GM19025 (cell line): Measurements from ENCODE around the gene MEPCE.
"Not testable (repeated sequence)": the region's sequence is repeated elsewhere in the genome, so short reads cannot be mapped to it uniquely, and the experiment has no call there.

ENCODE experiments used
- ATAC-seq: cut with Tn5 transposase; IDR thresholded peaks from one replicate; pipeline ENCODE4 v1.9.1; 2021; ENCODE audit warnings: mild to moderate bottlenecking, low read depth, moderate library complexity; ENCODE audit not compliant: unreplicated experiment

MEPCE gene

GRCh38 chr7:100433592-100434296 lies 4.1 kb downstream of the MEPCE start:
- no peak for ATAC-seq

- ATAC-seq: no peak
Measured at GRCh38 chr7:100434297-100435144, 4.9 kb downstream of the MEPCE start.

GRCh38 chr7:100435401-100436304 lies 6.0 kb downstream of the MEPCE start:
- ATAC-seq: peak; percentile 27

- ATAC-seq: no peak
Measured at GRCh38 chr7:100437150-100438100, 7.8 kb downstream of the MEPCE start.

- no peak for ATAC-seq
Measured at GRCh38 chr7:100438172-100438571, 8.5 kb downstream of the MEPCE start.

GRCh38 chr7:100438731-100439130 lies 9.1 kb downstream of the MEPCE start:
- not testable (repeated sequence) for ATAC-seq

GRCh38 chr7:100439244-100439643 lies 9.6 kb downstream of the MEPCE start:
- not testable (repeated sequence) for ATAC-seq

- ATAC-seq: no peak
Measured at GRCh38 chr7:100441641-100442535, 12.3 kb downstream of the MEPCE start.

- no peak for ATAC-seq
Measured at GRCh38 chr7:100443096-100443840, 13.6 kb downstream of the MEPCE start.

GRCh38 chr7:100444311-100445278 lies 15.0 kb downstream of the MEPCE start:
- ATAC-seq: no peak

GRCh38 chr7:100446040-100446439 lies 16.4 kb downstream of the MEPCE start:
- ATAC-seq: no peak

- not testable (repeated sequence) for ATAC-seq
Measured at GRCh38 chr7:100447363-100447762, 17.7 kb downstream of the MEPCE start.

- no peak for ATAC-seq
Measured at GRCh38 chr7:100449190-100449795, 19.7 kb downstream of the MEPCE start.

- no peak for ATAC-seq
Measured at GRCh38 chr7:100452513-100452912, 22.9 kb downstream of the MEPCE start.

- ATAC-seq: not testable (repeated sequence)
Measured at GRCh38 chr7:100453854-100454253, 24.2 kb downstream of the MEPCE start.

GRCh38 chr7:100455206-100455605 lies 25.6 kb downstream of the MEPCE start:
- no peak for ATAC-seq
